Suprapubic skin (tissue), 3 donors: ENCODE measurements around the gene SPOCD1.

ENCODE experiments used
- CTCF ChIP-seq, 2 donors: fragments of 200-600 bp in 1 of 2; fragments of 450-650 bp in 1 of 2; sonication (generic) in 1 of 2; IDR thresholded peaks; one replicate each; pipeline ENCODE4 v1.5.1; 2016 to 2019; ENCODE audit warnings: antibody characterized with exemption in 2 of 2, mild to moderate bottlenecking in 1 of 2, moderate library complexity in 1 of 2
- POLR2AphosphoS5 ChIP-seq, 3 donors: sonication (generic); formaldehyde crosslinking; IDR thresholded peaks; one replicate each; pipeline ENCODE4 v1.6.1; 2017; ENCODE audit warnings: antibody characterized with exemption in 3 of 3

- peak; percentile 89 to 95 for TF ChIP-seq CTCF (IDR thresholded peaks at IDR 0.05)
- no peak for TF ChIP-seq POLR2AphosphoS5 (IDR thresholded peaks at IDR 0.05)
Observed at GRCh38 chr1:31789259-31790065, 26.4 kb downstream of the SPOCD1 start.
